VCaP (cell line): ENCODE data around the gene AMHR2.

Source experiments
- H3K27ac ChIP-seq: fragments of 450-650 bp; 2 replicates; pipeline ENCODE4 v1.5.1; 2017
- TF ChIP-seq, protein P1 (sequence below): fragments of 450-650 bp; conservative IDR thresholded peaks from 2 replicates; pipeline ENCODE4 v1.5.1; 2017; ENCODE audit warnings: mild to moderate bottlenecking, moderate library complexity

The AMHR2 gene

DNA sequence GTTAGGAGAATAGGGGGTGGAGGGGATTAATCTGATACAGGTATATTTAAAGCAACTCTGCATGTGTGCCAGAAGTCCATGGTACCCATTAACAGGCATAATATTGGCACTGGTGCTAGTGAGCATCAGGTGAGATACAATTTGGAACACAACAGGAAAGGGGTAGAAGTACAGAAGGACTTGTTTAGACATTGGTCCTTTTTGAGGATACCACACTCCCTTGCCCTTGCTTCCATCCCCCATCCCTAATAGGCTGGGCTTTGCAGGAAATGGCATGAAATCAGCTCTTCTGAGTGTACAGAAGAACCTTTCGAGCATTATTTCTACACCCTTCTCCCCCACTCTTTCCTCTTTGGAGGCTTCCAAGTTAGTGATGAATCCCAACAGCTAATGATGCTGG, 44.6 kb downstream of the AMHR2 start:
- H3K27ac ChIP-seq: peak overlapping the region; percentile 80; the same call in 1 of the 2 replicates
- TF ChIP-seq, protein P1, sequence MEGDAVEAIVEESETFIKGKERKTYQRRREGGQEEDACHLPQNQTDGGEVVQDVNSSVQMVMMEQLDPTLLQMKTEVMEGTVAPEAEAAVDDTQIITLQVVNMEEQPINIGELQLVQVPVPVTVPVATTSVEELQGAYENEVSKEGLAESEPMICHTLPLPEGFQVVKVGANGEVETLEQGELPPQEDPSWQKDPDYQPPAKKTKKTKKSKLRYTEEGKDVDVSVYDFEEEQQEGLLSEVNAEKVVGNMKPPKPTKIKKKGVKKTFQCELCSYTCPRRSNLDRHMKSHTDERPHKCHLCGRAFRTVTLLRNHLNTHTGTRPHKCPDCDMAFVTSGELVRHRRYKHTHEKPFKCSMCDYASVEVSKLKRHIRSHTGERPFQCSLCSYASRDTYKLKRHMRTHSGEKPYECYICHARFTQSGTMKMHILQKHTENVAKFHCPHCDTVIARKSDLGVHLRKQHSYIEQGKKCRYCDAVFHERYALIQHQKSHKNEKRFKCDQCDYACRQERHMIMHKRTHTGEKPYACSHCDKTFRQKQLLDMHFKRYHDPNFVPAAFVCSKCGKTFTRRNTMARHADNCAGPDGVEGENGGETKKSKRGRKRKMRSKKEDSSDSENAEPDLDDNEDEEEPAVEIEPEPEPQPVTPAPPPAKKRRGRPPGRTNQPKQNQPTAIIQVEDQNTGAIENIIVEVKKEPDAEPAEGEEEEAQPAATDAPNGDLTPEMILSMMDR: no peak

DNA sequence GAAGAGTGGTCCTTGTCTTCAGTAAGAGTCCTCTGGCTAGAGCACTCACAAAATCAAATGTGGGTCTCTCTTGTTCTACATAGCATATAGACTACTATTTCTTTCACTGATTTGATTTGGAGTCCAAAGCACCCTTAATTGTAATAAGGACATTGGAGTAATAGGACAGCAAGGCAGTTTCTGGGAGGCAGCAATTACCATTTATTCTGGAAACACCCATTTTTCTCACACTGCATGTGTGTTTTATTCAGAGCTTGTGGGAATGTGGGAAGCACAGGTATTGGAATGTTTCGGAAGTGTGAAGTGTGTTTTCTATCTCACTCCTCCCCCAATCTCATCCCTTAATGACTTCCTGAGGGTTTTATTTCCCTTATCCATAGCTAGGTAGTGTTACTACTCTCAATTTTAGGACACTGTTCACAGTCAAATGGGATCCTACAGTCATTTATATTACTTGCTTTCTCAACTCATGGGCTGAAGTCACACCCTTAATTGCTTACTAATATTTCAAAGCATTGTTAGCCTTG, 48.5 kb downstream of the AMHR2 start:
- H3K27ac ChIP-seq: peak overlapping the region; percentile 80

DNA sequence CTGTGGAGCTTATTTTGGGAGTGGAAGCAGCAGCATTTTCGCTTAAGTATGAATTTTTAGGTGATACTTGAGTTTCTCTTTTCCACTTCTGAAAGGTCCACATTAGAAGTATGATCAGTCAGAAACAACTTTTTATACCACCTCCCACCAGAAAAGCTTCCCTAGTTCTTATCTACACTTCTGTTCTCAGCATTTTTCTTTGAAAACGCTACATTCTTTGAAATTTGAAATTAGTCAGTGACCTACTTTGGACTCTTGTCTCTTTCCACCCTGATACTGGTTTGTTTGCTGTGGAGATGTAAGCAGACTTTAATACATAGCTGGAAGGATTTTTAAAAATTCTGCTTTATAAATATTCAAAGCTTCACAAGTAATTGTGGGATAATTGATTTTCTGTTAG, 50.4 kb downstream of the AMHR2 start:
- peak overlapping the region; percentile 80 for H3K27ac ChIP-seq
- TF ChIP-seq, protein P1: no peak

More for the DNA sequence above, 48.5 kb downstream of the AMHR2 start:
- TF ChIP-seq, protein P1: no peak

DNA sequence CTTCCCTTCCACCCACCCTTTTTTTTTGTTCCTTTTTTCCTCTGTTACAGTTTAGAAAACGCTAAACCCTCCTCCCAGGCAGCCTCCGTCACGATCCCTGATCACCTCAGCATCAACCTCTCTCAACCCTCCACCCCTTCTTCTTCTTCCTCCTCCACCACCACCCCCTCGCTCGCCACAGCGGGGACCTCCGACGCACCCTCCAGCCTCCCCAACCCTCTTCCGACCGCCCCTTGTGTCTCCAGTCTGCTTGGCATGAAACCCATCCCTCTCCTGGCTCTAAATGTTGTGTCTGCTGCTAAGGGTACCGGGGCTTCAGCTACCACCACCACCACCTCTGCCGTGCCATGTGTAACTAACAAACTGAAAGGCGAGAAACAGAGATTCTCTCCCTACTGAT, 51.2 kb downstream of the AMHR2 start:
- TF ChIP-seq, protein P1: no peak
- H3K27ac ChIP-seq: peak overlapping the region; percentile 80

DNA sequence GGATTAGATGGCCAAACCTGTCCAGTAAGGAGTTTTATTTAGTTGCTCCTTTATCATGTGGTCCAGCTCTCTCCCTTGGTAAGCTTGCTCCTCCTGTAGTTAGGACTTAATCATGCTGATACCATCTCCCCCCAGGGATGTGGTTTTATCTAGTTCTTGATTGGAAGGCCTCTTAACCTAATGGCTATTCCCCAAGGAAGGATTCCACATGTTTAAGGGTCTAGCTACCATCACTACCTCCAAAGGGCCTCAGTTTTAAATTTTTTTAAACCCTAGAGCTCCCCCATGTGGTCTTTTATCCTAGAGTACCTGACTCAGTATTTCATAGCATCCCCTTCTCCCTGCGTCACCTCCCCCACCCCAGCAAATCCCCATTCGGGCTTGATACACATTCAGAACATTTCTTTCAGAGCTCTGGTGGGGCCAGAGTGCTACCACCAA, 53.1 kb downstream of the AMHR2 start:
- peak overlapping the region; percentile 80 for H3K27ac ChIP-seq
- TF ChIP-seq, protein P1: peak; percentile 55

DNA sequence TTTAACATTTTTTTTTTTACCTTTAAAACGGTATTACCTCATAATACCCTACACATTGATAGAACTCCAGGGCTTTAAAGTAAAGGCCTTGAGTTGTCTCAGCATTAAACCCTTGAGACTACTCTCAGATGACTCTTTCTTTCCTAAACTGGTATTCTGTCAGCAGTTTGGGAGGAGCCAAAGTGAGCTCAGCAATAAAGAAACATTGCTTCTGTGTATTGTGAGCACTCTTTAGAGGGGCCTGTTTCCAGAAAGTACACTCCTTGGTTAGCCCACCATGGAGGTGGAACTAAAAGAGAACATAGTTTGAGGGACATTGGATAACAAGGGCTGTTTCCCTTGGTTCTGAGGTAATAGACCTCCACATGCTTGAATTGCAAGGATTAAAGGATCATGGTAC, 55.2 kb downstream of the AMHR2 start:
- TF ChIP-seq, protein P1: no peak
- H3K27ac ChIP-seq: peak overlapping the region; percentile 8; the same call in 1 of the 2 replicates

DNA sequence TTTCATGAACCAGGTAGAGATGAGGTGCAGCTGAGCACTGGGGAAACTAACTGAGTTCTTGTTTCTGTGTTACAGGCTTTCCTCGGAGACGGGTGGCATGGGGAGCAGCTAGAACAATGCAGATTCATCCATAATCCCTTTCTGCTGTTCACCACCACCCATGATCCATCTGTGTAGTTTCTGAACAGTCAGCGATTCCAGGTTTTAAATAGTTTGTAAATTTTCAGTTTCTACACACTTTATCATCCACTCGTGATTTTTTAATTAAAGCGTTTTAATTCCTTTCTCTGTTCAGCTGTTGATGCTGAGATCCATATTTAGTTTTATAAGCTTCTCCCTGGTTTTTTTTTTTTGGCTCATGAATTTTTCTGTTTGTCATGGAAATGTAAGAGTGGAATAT, 55.7 kb downstream of the AMHR2 start:
- TF ChIP-seq, protein P1: no peak
- peak overlapping the region; percentile 8; the same call in 1 of the 2 replicates for H3K27ac ChIP-seq
